ENCODE results near the gene CCDC12.

The CCDC12 gene

GRCh38 chr3:46928282-46928681, 48.3 kb downstream of the CCDC12 start:
- H3K79me2 ChIP-seq (ENCODE audit: insufficient read depth, low read depth), result peaks cover 6% of the 10 kb centered on the region; the same call in 1 of the 2 replicates
- peaks cover 35% of the 10 kb centered on the region for H3K4me1 ChIP-seq (ENCODE audit: low read depth, poor library complexity, severe bottlenecking)
- no peaks in the 10 kb centered on the region for H3K36me3 ChIP-seq (ENCODE audit: insufficient read depth)
- H3K4me2 ChIP-seq, result 0 out of 2 replicates have a peak overlapping the region, but pooled peaks have one; percentile 19
- peak overlapping the region; percentile 23; the same call in 1 of the 2 replicates for H3K27ac ChIP-seq
- H3K27me3 ChIP-seq (ENCODE audit: insufficient read depth, low read depth), result no peaks in the 10 kb centered on the region
- TF ChIP-seq CTCF (conservative IDR thresholded peaks at IDR 0.05; ENCODE audit: low read depth, low read length), result no peak
- no peak overlapping the region for H3K9ac ChIP-seq
- no peak overlapping the region for H2AFZ ChIP-seq (ENCODE audit: low read depth)
- H4K20me1 ChIP-seq (ENCODE audit: insufficient read depth), result no peaks in the 10 kb centered on the region
- no peak overlapping the region for H3K4me3 ChIP-seq (IDR thresholded peaks at IDR 0.05; ENCODE audit: insufficient read depth, low read depth, low read length)

GRCh38 chr3:46927718-46928073, 48.8 kb downstream of the CCDC12 start:
- no peaks in the 10 kb centered on the region for H3K36me3 ChIP-seq (ENCODE audit: insufficient read depth)
- H3K9ac ChIP-seq, result no peak overlapping the region
- no peaks in the 10 kb centered on the region for H3K27me3 ChIP-seq (ENCODE audit: insufficient read depth, low read depth)
- H3K27ac ChIP-seq, result no peak overlapping the region
- no peaks in the 10 kb centered on the region for H4K20me1 ChIP-seq (ENCODE audit: insufficient read depth)
- no peak for TF ChIP-seq CTCF (conservative IDR thresholded peaks at IDR 0.05; ENCODE audit: low read depth, low read length)
- H3K4me2 ChIP-seq, result no peak overlapping the region
- H3K4me1 ChIP-seq (ENCODE audit: low read depth, poor library complexity, severe bottlenecking), result peaks cover 30% of the 10 kb centered on the region
- H3K4me3 ChIP-seq (IDR thresholded peaks at IDR 0.05; ENCODE audit: insufficient read depth, low read depth, low read length), result no peak overlapping the region
- peaks cover 6% of the 10 kb centered on the region; the same call in 1 of the 2 replicates for H3K79me2 ChIP-seq (ENCODE audit: insufficient read depth, low read depth)
- no peak overlapping the region for H2AFZ ChIP-seq (ENCODE audit: low read depth)

GRCh38 chr3:46926871-46927717, 49.5 kb downstream of the CCDC12 start:
- Histone ChIP-seq H3K27me3 (ENCODE audit: insufficient read depth, low read depth) (no peaks in the 10 kb centered on the region), H3K4me2 (no peak overlapping the region), H3K79me2 (ENCODE audit: insufficient read depth, low read depth) (peaks cover 6% of the 10 kb centered on the region; the same call in 1 of the 2 replicates), H3K4me3 (IDR thresholded peaks at IDR 0.05; ENCODE audit: insufficient read depth, low read depth, low read length) (no peak overlapping the region), H2AFZ (ENCODE audit: low read depth) (no peak overlapping the region), H3K9ac (no peak overlapping the region), H3K36me3 (ENCODE audit: insufficient read depth) (no peaks in the 10 kb centered on the region), H4K20me1 (ENCODE audit: insufficient read depth) (no peaks in the 10 kb centered on the region), H3K27ac (no peak overlapping the region), H3K4me1 (ENCODE audit: low read depth, poor library complexity, severe bottlenecking) (peaks cover 24% of the 10 kb centered on the region)
- no peak for TF ChIP-seq CTCF (conservative IDR thresholded peaks at IDR 0.05; ENCODE audit: low read depth, low read length)

GRCh38 chr3:46926447-46926846, 50.1 kb downstream of the CCDC12 start:
- H3K79me2 ChIP-seq (ENCODE audit: insufficient read depth, low read depth), result 0 out of 2 replicates have a peak, but pooled peaks cover 1% of the 10 kb centered on the region
- no peaks in the 10 kb centered on the region for H4K20me1 ChIP-seq (ENCODE audit: insufficient read depth)
- no peaks in the 10 kb centered on the region for H3K27me3 ChIP-seq (ENCODE audit: insufficient read depth, low read depth)
- no peak overlapping the region for H3K27ac ChIP-seq
- H3K36me3 ChIP-seq (ENCODE audit: insufficient read depth), result no peaks in the 10 kb centered on the region
- H3K4me2 ChIP-seq, result no peak overlapping the region
- no peak overlapping the region for H3K9ac ChIP-seq
- no peak for TF ChIP-seq CTCF (conservative IDR thresholded peaks at IDR 0.05; ENCODE audit: low read depth, low read length)
- H2AFZ ChIP-seq (ENCODE audit: low read depth), result no peak overlapping the region
- H3K4me1 ChIP-seq (ENCODE audit: low read depth, poor library complexity, severe bottlenecking), result peaks cover 18% of the 10 kb centered on the region
- no peak overlapping the region for H3K4me3 ChIP-seq (IDR thresholded peaks at IDR 0.05; ENCODE audit: insufficient read depth, low read depth, low read length)
